GM23338 (cell line): ENCODE results near the gene ANAPC7. TPM values are rescaled to one million over a fixed set of nuclear protein-coding genes. Genes with fewer than 3 reads are reported as not detected.

Experiments used
- ATAC-seq: fragments of 200-7000 bp; cut with Tn5 transposase; 3 replicates; pipeline ENCODE4 v1.9.1; 2020
- DNase-seq: peaks from one replicate; pipeline ENCODE4 v3.0.0-alpha.2; 2015; ENCODE audit warnings: low spot score
- H2AFZ ChIP-seq: fragments of 200-600 bp; sonication (generic); 2 replicates; pipeline ENCODE4 v1.8.0; 2016; ENCODE audit warnings: antibody characterized with exemption, mild to moderate bottlenecking, moderate library complexity
- H3F3A ChIP-seq: fragments of 200-600 bp; sonication (generic); replicated peaks from 2 replicates; pipeline ENCODE4 v1.8.0; 2017; ENCODE audit warnings: antibody characterized with exemption, mixed run types, low read depth
- H3K27ac ChIP-seq: fragments of 200-600 bp; sonication (generic); 2 replicates; pipeline ENCODE4 v1.6.1; 2016; ENCODE audit warnings: low read depth
- H3K27me3 ChIP-seq: fragments of 200-600 bp; sonication (generic); 2 replicates; pipeline ENCODE4 v1.8.0; 2016; ENCODE audit warnings: mild to moderate bottlenecking, mixed run types, moderate library complexity; ENCODE audit not compliant: insufficient read depth
- H3K36me3 ChIP-seq: fragments of 200-600 bp; sonication (generic); 2 replicates; pipeline ENCODE4 v1.8.0; 2016; ENCODE audit warnings: mild to moderate bottlenecking; ENCODE audit not compliant: insufficient read depth
- H3K4me1 ChIP-seq: fragments of 200-600 bp; sonication (generic); 2 replicates; pipeline ENCODE4 v1.8.0; 2016; ENCODE audit warnings: mild to moderate bottlenecking, moderate library complexity; ENCODE audit not compliant: insufficient read depth
- H3K4me2 ChIP-seq: fragments of 200-600 bp; sonication (generic); 2 replicates; pipeline ENCODE4 v1.7.1; 2017; ENCODE audit warnings: mixed run types
- H3K4me3 ChIP-seq: fragments of 200-600 bp; sonication (generic); 2 replicates; pipeline ENCODE4 v1.6.1; 2016; ENCODE audit warnings: mixed run types
- H3K79me2 ChIP-seq: fragments of 200-600 bp; sonication (generic); replicated peaks from 2 replicates; pipeline ENCODE4 v1.8.0; 2017; ENCODE audit warnings: mild to moderate bottlenecking; ENCODE audit not compliant: insufficient read depth
- H3K9me2 ChIP-seq: fragments of 200-600 bp; sonication (generic); 2 replicates; pipeline ENCODE4 v1.8.0; 2017; ENCODE audit not compliant: insufficient read depth
- H4K20me1 ChIP-seq: fragments of 200-600 bp; sonication (generic); replicated peaks from 2 replicates; pipeline ENCODE4 v1.8.0; 2017; ENCODE audit warnings: mild to moderate bottlenecking; ENCODE audit not compliant: insufficient read depth
- H3K27ac Mint-ChIP-seq: 2 replicates; pipeline ENCODE4 v1.8.0; 2020; ENCODE audit warnings: inconsistent platforms, mild to moderate bottlenecking, moderate library complexity, mixed read lengths
- H3K27me3 Mint-ChIP-seq: 3 replicates; pipeline ENCODE4 v1.8.0; 2022; ENCODE audit warnings: low read depth, mild to moderate bottlenecking, moderate library complexity, mixed read lengths, inconsistent platforms; ENCODE audit not compliant: insufficient read depth, poor library complexity
- H3K36me3 Mint-ChIP-seq: 3 replicates; pipeline ENCODE4 v1.8.0; 2021; ENCODE audit warnings: low read depth, mild to moderate bottlenecking, inconsistent platforms, moderate library complexity, mixed read lengths
- H3K4me1 Mint-ChIP-seq: 3 replicates; pipeline ENCODE4 v1.8.0; 2020; ENCODE audit warnings: mild to moderate bottlenecking, inconsistent platforms, mixed read lengths
- H3K4me3 Mint-ChIP-seq: 3 replicates; pipeline ENCODE4 v1.8.0; 2021; ENCODE audit warnings: moderate library complexity, mild to moderate bottlenecking, inconsistent platforms, mixed read lengths
- H3K9me3 Mint-ChIP-seq: 3 replicates; pipeline ENCODE4 v1.8.0; 2020; ENCODE audit warnings: moderate library complexity, mild to moderate bottlenecking, inconsistent platforms, mixed read lengths
- CREB1 ChIP-seq: fragments of 250-450 bp; sonication (Bioruptor Pico); IDR thresholded peaks from 2 replicates; pipeline ENCODE4 v1.5.0; 2020; ENCODE audit warnings: low read depth, mild to moderate bottlenecking, moderate library complexity
- EZH2phosphoT487 ChIP-seq: fragments of 200-600 bp; sonication (generic); IDR thresholded peaks from one replicate; pipeline ENCODE4 v1.8.1; 2018; ENCODE audit warnings: antibody characterized with exemption; ENCODE audit not compliant: unreplicated experiment
- JUNB ChIP-seq: IDR thresholded peaks from one replicate; pipeline ENCODE4 v1.6.1; 2016; ENCODE audit warnings: antibody characterized with exemption; ENCODE audit not compliant: unreplicated experiment
- NANOG ChIP-seq: IDR thresholded peaks from 2 replicates; pipeline ENCODE4 v1.6.1; 2016; ENCODE audit warnings: antibody characterized with exemption, borderline replicate concordance
- POLR2AphosphoS5 ChIP-seq: IDR thresholded peaks from 2 replicates; pipeline ENCODE4 v1.6.1; 2016; ENCODE audit warnings: antibody characterized with exemption, low read depth
- polyA plus RNA-seq: library from polyadenylated mRNA; unstranded; fragments of >200 nt; fragmentation: Nextera tagmentation; extraction: Ambion mirVana; gene quantifications from 2 replicates; pipeline ENCODE4 v1.2.1, GENCODE V29; 2016
- total RNA-seq: library from RNA; depleted of rRNA; stranded (reverse); fragments of >200 nt; shearing (Covaris generic); gene quantifications from 2 replicates; pipeline ENCODE4 v1.2.3, GENCODE V29; 2014
- TF ChIP-seq, protein P1 (sequence below): fragments of 250-450 bp; sonication (Bioruptor Pico); IDR thresholded peaks from 2 replicates; pipeline ENCODE4 v1.5.0; 2020; ENCODE audit warnings: mild to moderate bottlenecking, moderate library complexity
- TF ChIP-seq, protein P2 (sequence below), 2 experiments: fragments of 200-600 bp in 1 of 2; sonication (generic) in 1 of 2; conservative IDR thresholded peaks; 2 replicates each; pipeline versions ENCODE4 v1.5.1 to v1.6.1; 2016 to 2017; ENCODE audit warnings: antibody characterized with exemption in 2 of 2, low read depth in 2 of 2, mild to moderate bottlenecking in 2 of 2, moderate library complexity in 1 of 2

ANAPC7 gene
- total and polyA plus RNA-seq, 2 experiments from 2014 or later = 71.0 to 99.3 TPM

DNA sequence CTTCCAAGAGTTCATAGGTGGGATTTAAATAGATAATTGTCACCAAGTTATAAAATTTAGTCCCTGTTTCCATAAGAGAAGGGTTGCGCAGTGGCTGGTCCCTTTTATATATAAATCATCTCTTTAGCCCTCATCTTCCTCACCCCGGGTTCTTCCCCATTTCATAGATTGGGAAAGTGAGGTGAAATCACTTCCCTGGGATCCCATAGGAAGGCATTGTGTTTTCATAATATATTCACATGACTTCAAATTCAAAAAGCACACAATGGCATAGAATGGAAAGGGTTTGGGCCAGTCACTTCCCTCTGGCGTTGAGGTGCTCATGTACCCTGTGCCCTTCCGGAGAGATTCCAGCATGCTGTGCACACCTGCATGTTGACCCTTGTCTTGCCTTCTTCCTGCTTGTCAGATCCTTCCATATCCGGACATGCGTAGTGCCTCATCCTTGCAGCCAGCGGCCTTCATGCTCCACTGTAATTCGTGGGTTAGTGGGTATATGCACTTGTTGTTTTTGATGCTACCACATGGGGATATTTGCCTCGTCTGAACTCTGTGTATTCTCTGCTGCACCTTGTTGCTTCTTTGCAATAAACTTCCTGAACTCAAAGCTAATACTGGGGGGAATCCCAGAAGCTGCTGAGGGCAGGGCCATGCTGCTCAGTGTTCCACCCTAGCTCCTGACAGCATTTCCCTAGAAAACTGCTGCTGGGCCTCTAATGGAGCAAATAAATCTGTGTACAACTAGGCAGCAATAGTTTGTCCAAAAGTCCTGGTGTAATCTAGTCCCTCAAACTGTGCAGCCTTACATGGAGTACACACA, 59.6 kb downstream of the ANAPC7 start (continued):
- TF ChIP-seq, protein P1, sequence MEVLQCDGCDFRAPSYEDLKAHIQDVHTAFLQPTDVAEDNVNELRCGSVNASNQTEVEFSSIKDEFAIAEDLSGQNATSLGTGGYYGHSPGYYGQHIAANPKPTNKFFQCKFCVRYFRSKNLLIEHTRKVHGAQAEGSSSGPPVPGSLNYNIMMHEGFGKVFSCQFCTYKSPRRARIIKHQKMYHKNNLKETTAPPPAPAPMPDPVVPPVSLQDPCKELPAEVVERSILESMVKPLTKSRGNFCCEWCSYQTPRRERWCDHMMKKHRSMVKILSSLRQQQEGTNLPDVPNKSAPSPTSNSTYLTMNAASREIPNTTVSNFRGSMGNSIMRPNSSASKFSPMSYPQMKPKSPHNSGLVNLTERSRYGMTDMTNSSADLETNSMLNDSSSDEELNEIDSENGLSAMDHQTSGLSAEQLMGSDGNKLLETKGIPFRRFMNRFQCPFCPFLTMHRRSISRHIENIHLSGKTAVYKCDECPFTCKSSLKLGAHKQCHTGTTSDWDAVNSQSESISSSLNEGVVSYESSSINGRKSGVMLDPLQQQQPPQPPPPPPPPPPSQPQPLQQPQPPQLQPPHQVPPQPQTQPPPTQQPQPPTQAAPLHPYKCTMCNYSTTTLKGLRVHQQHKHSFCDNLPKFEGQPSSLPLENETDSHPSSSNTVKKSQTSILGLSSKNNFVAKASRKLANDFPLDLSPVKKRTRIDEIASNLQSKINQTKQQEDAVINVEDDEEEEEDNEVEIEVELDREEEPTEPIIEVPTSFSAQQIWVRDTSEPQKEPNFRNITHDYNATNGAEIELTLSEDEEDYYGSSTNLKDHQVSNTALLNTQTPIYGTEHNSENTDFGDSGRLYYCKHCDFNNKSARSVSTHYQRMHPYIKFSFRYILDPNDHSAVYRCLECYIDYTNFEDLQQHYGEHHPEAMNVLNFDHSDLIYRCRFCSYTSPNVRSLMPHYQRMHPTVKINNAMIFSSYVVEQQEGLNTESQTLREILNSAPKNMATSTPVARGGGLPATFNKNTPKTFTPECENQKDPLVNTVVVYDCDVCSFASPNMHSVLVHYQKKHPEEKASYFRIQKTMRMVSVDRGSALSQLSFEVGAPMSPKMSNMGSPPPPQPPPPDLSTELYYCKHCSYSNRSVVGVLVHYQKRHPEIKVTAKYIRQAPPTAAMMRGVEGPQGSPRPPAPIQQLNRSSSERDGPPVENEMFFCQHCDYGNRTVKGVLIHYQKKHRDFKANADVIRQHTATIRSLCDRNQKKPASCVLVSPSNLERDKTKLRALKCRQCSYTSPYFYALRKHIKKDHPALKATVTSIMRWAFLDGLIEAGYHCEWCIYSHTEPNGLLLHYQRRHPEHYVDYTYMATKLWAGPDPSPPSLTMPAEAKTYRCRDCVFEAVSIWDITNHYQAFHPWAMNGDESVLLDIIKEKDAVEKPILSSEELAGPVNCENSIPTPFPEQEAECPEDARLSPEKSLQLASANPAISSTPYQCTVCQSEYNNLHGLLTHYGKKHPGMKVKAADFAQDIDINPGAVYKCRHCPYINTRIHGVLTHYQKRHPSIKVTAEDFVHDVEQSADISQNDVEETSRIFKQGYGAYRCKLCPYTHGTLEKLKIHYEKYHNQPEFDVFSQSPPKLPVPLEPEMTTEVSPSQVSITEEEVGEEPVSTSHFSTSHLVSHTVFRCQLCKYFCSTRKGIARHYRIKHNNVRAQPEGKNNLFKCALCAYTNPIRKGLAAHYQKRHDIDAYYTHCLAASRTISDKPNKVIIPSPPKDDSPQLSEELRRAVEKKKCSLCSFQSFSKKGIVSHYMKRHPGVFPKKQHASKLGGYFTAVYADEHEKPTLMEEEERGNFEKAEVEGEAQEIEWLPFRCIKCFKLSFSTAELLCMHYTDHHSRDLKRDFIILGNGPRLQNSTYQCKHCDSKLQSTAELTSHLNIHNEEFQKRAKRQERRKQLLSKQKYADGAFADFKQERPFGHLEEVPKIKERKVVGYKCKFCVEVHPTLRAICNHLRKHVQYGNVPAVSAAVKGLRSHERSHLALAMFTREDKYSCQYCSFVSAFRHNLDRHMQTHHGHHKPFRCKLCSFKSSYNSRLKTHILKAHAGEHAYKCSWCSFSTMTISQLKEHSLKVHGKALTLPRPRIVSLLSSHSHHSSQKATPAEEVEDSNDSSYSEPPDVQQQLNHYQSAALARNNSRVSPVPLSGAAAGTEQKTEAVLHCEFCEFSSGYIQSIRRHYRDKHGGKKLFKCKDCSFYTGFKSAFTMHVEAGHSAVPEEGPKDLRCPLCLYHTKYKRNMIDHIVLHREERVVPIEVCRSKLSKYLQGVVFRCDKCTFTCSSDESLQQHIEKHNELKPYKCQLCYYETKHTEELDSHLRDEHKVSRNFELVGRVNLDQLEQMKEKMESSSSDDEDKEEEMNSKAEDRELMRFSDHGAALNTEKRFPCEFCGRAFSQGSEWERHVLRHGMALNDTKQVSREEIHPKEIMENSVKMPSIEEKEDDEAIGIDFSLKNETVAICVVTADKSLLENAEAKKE (CRISPR knock-in tag) = no peak
- TF ChIP-seq JUNB = no peak
- no peak for TF ChIP-seq CREB1 (CRISPR knock-in tag)
- TF ChIP-seq, protein P2, sequence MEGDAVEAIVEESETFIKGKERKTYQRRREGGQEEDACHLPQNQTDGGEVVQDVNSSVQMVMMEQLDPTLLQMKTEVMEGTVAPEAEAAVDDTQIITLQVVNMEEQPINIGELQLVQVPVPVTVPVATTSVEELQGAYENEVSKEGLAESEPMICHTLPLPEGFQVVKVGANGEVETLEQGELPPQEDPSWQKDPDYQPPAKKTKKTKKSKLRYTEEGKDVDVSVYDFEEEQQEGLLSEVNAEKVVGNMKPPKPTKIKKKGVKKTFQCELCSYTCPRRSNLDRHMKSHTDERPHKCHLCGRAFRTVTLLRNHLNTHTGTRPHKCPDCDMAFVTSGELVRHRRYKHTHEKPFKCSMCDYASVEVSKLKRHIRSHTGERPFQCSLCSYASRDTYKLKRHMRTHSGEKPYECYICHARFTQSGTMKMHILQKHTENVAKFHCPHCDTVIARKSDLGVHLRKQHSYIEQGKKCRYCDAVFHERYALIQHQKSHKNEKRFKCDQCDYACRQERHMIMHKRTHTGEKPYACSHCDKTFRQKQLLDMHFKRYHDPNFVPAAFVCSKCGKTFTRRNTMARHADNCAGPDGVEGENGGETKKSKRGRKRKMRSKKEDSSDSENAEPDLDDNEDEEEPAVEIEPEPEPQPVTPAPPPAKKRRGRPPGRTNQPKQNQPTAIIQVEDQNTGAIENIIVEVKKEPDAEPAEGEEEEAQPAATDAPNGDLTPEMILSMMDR (conservative IDR thresholded peaks at IDR 0.05; ENCODE audit: low read depth in 2 of 2) = no peak

DNA sequence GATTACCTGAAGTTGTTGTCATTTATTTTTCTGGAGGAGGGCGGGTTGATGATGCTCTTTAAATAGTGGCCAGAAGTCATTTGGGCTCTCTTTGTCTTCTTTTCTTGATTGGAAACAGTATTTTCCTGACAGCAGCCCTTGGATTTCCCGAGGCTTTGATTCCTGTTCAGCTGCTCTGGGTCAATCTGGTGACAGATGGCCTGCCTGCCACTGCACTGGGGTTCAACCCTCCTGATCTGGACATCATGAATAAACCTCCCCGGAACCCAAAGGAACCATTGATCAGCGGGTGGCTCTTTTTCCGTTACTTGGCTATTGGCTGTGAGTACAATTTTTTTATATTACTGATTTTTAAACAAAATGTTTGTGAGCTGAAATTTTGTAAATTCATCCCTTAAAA, 60.4 kb downstream of the ANAPC7 start:
- H3K36me3 Mint-ChIP-seq = peaks cover 99% of the 10 kb centered on the region
- TF ChIP-seq, protein P1 (CRISPR knock-in tag) = no peak
- TF ChIP-seq EZH2phosphoT487 (no peak), NANOG (no peak), POLR2AphosphoS5 (no peak)

More for the DNA sequence above, 60.4 kb downstream of the ANAPC7 start:
- Histone ChIP-seq H3K27ac (no peak overlapping the region), H2AFZ (no peak overlapping the region), H3K9me2 (no peaks in the 10 kb centered on the region), H3K36me3 (peaks cover 95% of the 10 kb centered on the region), H3K79me2 (no peaks in the 10 kb centered on the region), H3K4me3 (no peak overlapping the region), H3K4me1 (no peaks in the 10 kb centered on the region), H3K27me3 (no peaks in the 10 kb centered on the region), H3F3A (peaks cover 15% of the 10 kb centered on the region; the same call in 1 of the 2 replicates), H4K20me1 (peaks cover 42% of the 10 kb centered on the region), H3K4me2 (no peak overlapping the region)
- peaks cover 2% of the 10 kb centered on the region for H3K27me3 Mint-ChIP-seq
- H3K4me1 Mint-ChIP-seq = peaks cover 5% of the 10 kb centered on the region; the same call in 2 of the 3 replicates
- no peaks in the 10 kb centered on the region for H3K9me3 Mint-ChIP-seq
- no peak for DNase-seq
- H3K27ac Mint-ChIP-seq = no peak overlapping the region
- no peak for ATAC-seq
- H3K4me3 Mint-ChIP-seq = no peak overlapping the region
